HG03135 (cell line): Measurements from ENCODE around the gene HFE.
A peak's percentile ranks its signal among the peaks of the same experiment; 100 is the strongest.
"Not testable (repeated sequence)": the region's sequence is repeated elsewhere in the genome, so short reads cannot be mapped to it uniquely, and the experiment has no call there.

Source experiments
- ATAC-seq: cut with Tn5 transposase; IDR thresholded peaks from one replicate; pipeline ENCODE4 v1.9.1; 2021; ENCODE audit warnings: mild to moderate bottlenecking, moderate library complexity; ENCODE audit not compliant: unreplicated experiment

Gene HFE

GRCh38 chr6:26087284-26088115 lies at the start of gene HFE:
Gene HFE (plus strand): TSS chr6:26087429. CDS start chr6:26087441, 12 bp downstream.
- no peak for ATAC-seq

- no peak for ATAC-seq
Observed at GRCh38 chr6:26041946-26042345, 45.3 kb upstream of the HFE start.

- peak; percentile 59 for ATAC-seq
Observed at GRCh38 chr6:26043384-26044139, 43.7 kb upstream of the HFE start.

GRCh38 chr6:26044140-26045064 lies 42.8 kb upstream of the HFE start:
- peak; percentile 34 for ATAC-seq

GRCh38 chr6:26045065-26045927 lies 41.9 kb upstream of the HFE start:
- ATAC-seq, result peak; percentile 48

- no peak for ATAC-seq
Observed at GRCh38 chr6:26045928-26046368, 41.3 kb upstream of the HFE start.

- not testable (repeated sequence) for ATAC-seq
Observed at GRCh38 chr6:26047329-26047728, 39.9 kb upstream of the HFE start.

- ATAC-seq, result no peak
Observed at GRCh38 chr6:26048590-26048989, 38.6 kb upstream of the HFE start.

GRCh38 chr6:26051665-26052310 lies 35.4 kb upstream of the HFE start:
- no peak for ATAC-seq

GRCh38 chr6:26052762-26053250 lies 34.4 kb upstream of the HFE start:
- not testable (repeated sequence) for ATAC-seq

GRCh38 chr6:26053992-26054780 lies 33.0 kb upstream of the HFE start:
- no peak for ATAC-seq

GRCh38 chr6:26054781-26055718 lies 32.2 kb upstream of the HFE start:
- ATAC-seq, result peak; percentile 56

- ATAC-seq, result peak; percentile 72
Observed at GRCh38 chr6:26055719-26056582, 31.3 kb upstream of the HFE start.

GRCh38 chr6:26056583-26057350 lies 30.5 kb upstream of the HFE start:
- ATAC-seq, result no peak

- no peak for ATAC-seq
Observed at GRCh38 chr6:26057899-26058298, 29.3 kb upstream of the HFE start.
